K562 (cell line): ENCODE results near the gene LCN12. TPM values are rescaled to one million over a fixed set of nuclear protein-coding genes. Genes with fewer than 3 reads are reported as not detected.

Source experiments
- ATAC-seq: fragments of 200-7000 bp; cut with Tn5 transposase; 3 replicates; pipeline ENCODE4 v1.9.1; 2020; ENCODE audit warnings: moderate library complexity
- BruUV-seq: library from RNA; stranded (reverse); fragments of 400-500 nt; replicated peaks from 2 replicates; lab custom pipeline; 2021; lab: Mats Ljungman, UMichigan
- CTCF ChIA-PET: fragments of 300-600 bp; formaldehyde crosslinking; extraction: SDS; loops from one replicate; lab custom pipeline; 2021; ENCODE audit warnings: low intra/inter-chr PET ratio; lab: Yijun Ruan, JAX
- POLR2A ChIA-PET: fragments of 300-600, 350-650 bp; sonication (Branson Sonifier 250); formaldehyde crosslinking; extraction: SDS; loops from one replicate; lab custom pipeline; 2021; ENCODE audit warnings: antibody characterized with exemption, inconsistent platforms; lab: Yijun Ruan, JAX
- DNase-seq, 4 experiments: peaks; one replicate each; pipeline versions ENCODE4 v3.0.0 to v3.0.0-alpha.2; 2011 to 2018; ENCODE audit warnings: low spot score in 3 of 4, mixed read lengths in 3 of 4; ENCODE audit errors: extremely low read depth in 1 of 4
- FAIRE-seq: peaks from 2 replicates; lab custom pipeline; 2011; peaks lifted over from hg19 to GRCh38; lab: Jason Lieb, UNC
- H2AFZ ChIP-seq: 2 replicates; pipeline ENCODE4 v1.6.0; 2011; ENCODE audit warnings: low read depth, low read length, control low read depth, inconsistent platforms
- H3K27ac ChIP-seq: fragments of 200-600 bp; 3 replicates; pipeline ENCODE4 v1.8.0; 2011; ENCODE audit warnings: low read depth, mild to moderate bottlenecking, control low read depth, inconsistent platforms, low read length, moderate library complexity, mixed read lengths; ENCODE audit errors: extremely low read depth
- H3K27me3 ChIP-seq, 2 experiments: fragments of 300-600 bp in 1 of 2; 2 replicates in 1 of 2; 3 replicates in 1 of 2; pipeline versions ENCODE4 v1.6.0 to v1.8.0; 2011; ENCODE audit warnings: inconsistent platforms in 2 of 2, low read length in 2 of 2, mild to moderate bottlenecking in 1 of 2, mixed read lengths in 1 of 2, moderate library complexity in 1 of 2; ENCODE audit not compliant: control insufficient read depth in 2 of 2, insufficient read depth in 2 of 2
- H3K36me3 ChIP-seq: fragments of 300-600 bp; 3 replicates; pipeline ENCODE4 v1.8.0; 2011; ENCODE audit warnings: mild to moderate bottlenecking, low read length, inconsistent platforms; ENCODE audit not compliant: control insufficient read depth, insufficient read depth
- H3K4me1 ChIP-seq, 2 experiments: fragments of 200-600 bp in 1 of 2; replicated peaks in 1 of 2; 2 replicates in 1 of 2; 3 replicates in 1 of 2; pipeline versions ENCODE4 v1.5.1 to v1.8.0; 2011; ENCODE audit warnings: inconsistent platforms in 2 of 2, low read length in 2 of 2, mild to moderate bottlenecking in 1 of 2, mixed read lengths in 1 of 2, moderate library complexity in 1 of 2; ENCODE audit not compliant: control insufficient read depth in 2 of 2, insufficient read depth in 2 of 2
- H3K4me2 ChIP-seq: 2 replicates; pipeline ENCODE4 v1.6.1; 2011; ENCODE audit warnings: low read length, control low read depth, inconsistent platforms, mixed read lengths; ENCODE audit not compliant: insufficient read depth
- H3K4me3 ChIP-seq: fragments of 200-600 bp; sonication (generic), shearing (Covaris generic); 2 replicates; pipeline ENCODE4 v1.5.1; 2016; ENCODE audit warnings: control low read depth, inconsistent platforms
- H3K79me2 ChIP-seq: fragments of 200-600 bp; 3 replicates; pipeline ENCODE4 v1.8.0; 2011; ENCODE audit warnings: low read length, inconsistent platforms; ENCODE audit not compliant: control insufficient read depth, insufficient read depth
- H3K9ac ChIP-seq, 2 experiments: 2 replicates each; pipeline versions ENCODE4 v1.6.0 to v1.6.1; 2011; ENCODE audit warnings: low read depth in 2 of 2, low read length in 2 of 2, control low read depth in 1 of 2, inconsistent platforms in 1 of 2, mild to moderate bottlenecking in 1 of 2, mixed read lengths in 1 of 2; ENCODE audit not compliant: insufficient read depth in 1 of 2
- H3K9me1 ChIP-seq: one replicate; pipeline ENCODE4 v1.6.0; 2011; ENCODE audit warnings: inconsistent platforms, mild to moderate bottlenecking, low read length, moderate library complexity; ENCODE audit not compliant: control insufficient read depth, insufficient read depth
- H3K9me3 ChIP-seq: replicated peaks from 2 replicates; pipeline ENCODE4 v1.5.1; 2011; ENCODE audit warnings: low read depth, low read length, inconsistent platforms; ENCODE audit not compliant: control insufficient read depth, insufficient read depth
- H4K20me1 ChIP-seq: replicated peaks from 2 replicates; pipeline ENCODE4 v1.6.1; 2011; ENCODE audit warnings: low read length, inconsistent platforms, mixed read lengths; ENCODE audit not compliant: control insufficient read depth, insufficient read depth
- ATF3 ChIP-seq, 2 experiments: fragments of 450-650 bp in 1 of 2; sonication (generic) in 1 of 2; formaldehyde crosslinking in 1 of 2; IDR thresholded peaks in 1 of 2; conservative IDR thresholded peaks in 1 of 2; 2 replicates each; pipeline versions ENCODE4 v1.6.1 to v1.8.1; 2016 to 2023; ENCODE audit warnings: mild to moderate bottlenecking in 2 of 2, moderate library complexity in 2 of 2, inconsistent platforms in 1 of 2, missing genetic modification reagents in 1 of 2
- POLR2G ChIP-seq: fragments of 200-400 bp; formaldehyde crosslinking; IDR thresholded peaks from 2 replicates; pipeline ENCODE4 v1.6.1; 2017; ENCODE audit warnings: low read depth, mild to moderate bottlenecking, antibody characterized with exemption, low read length, moderate library complexity
- RBFOX2 ChIP-seq: fragments of 200-400 bp; formaldehyde crosslinking; IDR thresholded peaks from 2 replicates; pipeline ENCODE4 v1.6.1; 2017; ENCODE audit warnings: low read depth, mild to moderate bottlenecking, low read length, moderate library complexity
- ZNF124 ChIP-seq: sonication (generic); formaldehyde crosslinking; IDR thresholded peaks from 2 replicates; pipeline ENCODE4 v1.8.1; 2022; ENCODE audit warnings: missing genetic modification reagents
- ZNF408 ChIP-seq: fragments of 250-450 bp; sonication (Bioruptor Pico); IDR thresholded peaks from 2 replicates; pipeline ENCODE4 v1.4.0; 2020; ENCODE audit warnings: low read depth, mild to moderate bottlenecking, moderate library complexity
- ZNF740 ChIP-seq, 3 experiments: fragments of 200-800 bp in 1 of 3; sonication (Bioruptor generic) in 1 of 3; sonication (generic) in 1 of 3; formaldehyde crosslinking in 1 of 3; IDR thresholded peaks; 2 replicates each; pipeline versions ENCODE4 v1.6.1 to v1.8.0; 2016 to 2022; ENCODE audit warnings: mild to moderate bottlenecking in 2 of 3, missing compliant biosample characterization in 2 of 3, missing genetic modification characterization in 2 of 3, missing genetic modification reagents in 1 of 3
- WGBS: fragments of 100-300 bp; shearing (Covaris generic); methylation state at CpG from one replicate; pipeline ENCODE4 v1.1.6; 2016; ENCODE audit warnings: low coverage, mixed read lengths; ENCODE audit not compliant: insufficient coverage; ENCODE audit errors: missing lambda C conversion rate; 5-methylcytosine and 5-hydroxymethylcytosine counted together
- in situ Hi-C: fragments of 300-500 bp; cut with MboI; formaldehyde crosslinking; loops from 4 replicates; pipeline ENCODE4 v1.15.0; 2018; ENCODE audit warnings: inconsistent platforms, mixed read lengths
- intact Hi-C: fragments of 100-400 bp; cut with micrococcal nuclease; formaldehyde crosslinking; loops from 2 replicates; pipeline ENCODE4 v1.14.2; 2022
- polyA plus RNA-seq, 8 experiments: library from polyadenylated mRNA; depleted of rRNA in 4 of 8; stranded (reverse) in 5 of 8; unstranded in 3 of 8; fragments of >200 nt; fragmentation: Nextera tagmentation in 2 of 8; fragmentation: Illumina TruSeq in 1 of 8; extraction: Ambion mirVana in 2 of 8; extraction: Trizol in 1 of 8; gene quantifications; 2 replicates each; pipeline versions ENCODE4 v1.2.1 to v1.2.3, GENCODE V29; 2011 to 2014; ENCODE audit warnings: inconsistent platforms in 1 of 8, missing spikeins in 1 of 8
- total RNA-seq, 7 experiments: library from RNA; depleted of rRNA in 6 of 7; stranded (reverse); fragments of >200 nt in 6 of 7; fragmentation: Illumina TruSeq in 2 of 7; extraction: Trizol in 2 of 7; gene quantifications; 2 replicates each; pipeline versions ENCODE4 v1.2.1 to v1.2.3, GENCODE V29; 2011 to 2021; ENCODE audit warnings: low replicate concordance in 1 of 7
- TF ChIP-seq, protein P1 (sequence below): IDR thresholded peaks from 2 replicates; pipeline ENCODE4 v1.6.1; 2014; ENCODE audit warnings: antibody characterized with exemption

The LCN12 gene
- total and polyA plus RNA-seq, 9 of the 15 experiments (the other 6 are each of a cell fraction or from before 2014, with no cell fraction given), result 0.05 TPM; not detected in 8

DNA sequence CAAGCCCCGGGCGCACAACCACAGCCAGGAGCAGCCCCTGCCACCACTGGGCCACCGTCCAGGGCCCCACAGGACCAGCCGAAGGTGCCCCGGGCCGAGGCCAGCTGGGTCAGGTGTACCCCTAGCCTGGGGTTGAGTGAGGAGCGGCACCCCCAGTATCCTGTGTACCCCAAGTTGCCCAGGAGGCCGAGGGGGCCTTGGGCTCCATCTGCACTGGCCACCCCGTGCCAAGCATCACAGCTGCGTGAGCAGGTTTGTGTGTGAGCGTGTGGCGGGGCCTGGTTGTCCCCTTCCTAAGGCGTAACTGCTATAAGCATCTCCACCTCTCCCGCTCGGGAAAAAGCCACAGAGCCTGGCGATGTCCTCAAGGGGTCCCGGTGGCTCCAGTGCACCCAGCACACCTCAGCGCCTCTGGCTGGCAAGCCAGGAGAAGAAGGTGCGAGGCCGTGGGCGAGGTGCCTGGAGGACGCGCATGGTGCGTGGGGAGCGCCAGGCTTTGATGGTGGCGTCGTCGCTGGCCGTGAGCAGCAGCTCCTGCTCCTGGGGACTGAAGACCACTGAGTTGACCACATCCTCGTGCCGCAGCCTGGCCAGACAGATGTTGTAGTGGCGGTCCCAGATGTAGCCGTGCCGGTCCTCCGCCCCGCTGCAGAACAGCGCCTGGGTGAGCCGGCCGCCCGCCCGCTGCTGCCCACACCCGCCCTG, 11.4 kb upstream of the LCN12 start:
- no peaks in the 10 kb centered on the region for H3K9me3 ChIP-seq
- no peak overlapping the region; a peak in 1 of 4 replicates for H3K9ac ChIP-seq
- intact Hi-C loops, result loop anchor here (5.0 kb wide), 1 partner anchor 93 kb away; the partner anchor contains the start of gene PHPT1
- H4K20me1 ChIP-seq, result no peaks in the 10 kb centered on the region
- in situ Hi-C loops, result no loop called here
- H3K27me3 ChIP-seq, result no peaks in the 10 kb centered on the region
- peaks cover 26% of the 10 kb centered on the region for H3K79me2 ChIP-seq
- TF ChIP-seq, protein P1, sequence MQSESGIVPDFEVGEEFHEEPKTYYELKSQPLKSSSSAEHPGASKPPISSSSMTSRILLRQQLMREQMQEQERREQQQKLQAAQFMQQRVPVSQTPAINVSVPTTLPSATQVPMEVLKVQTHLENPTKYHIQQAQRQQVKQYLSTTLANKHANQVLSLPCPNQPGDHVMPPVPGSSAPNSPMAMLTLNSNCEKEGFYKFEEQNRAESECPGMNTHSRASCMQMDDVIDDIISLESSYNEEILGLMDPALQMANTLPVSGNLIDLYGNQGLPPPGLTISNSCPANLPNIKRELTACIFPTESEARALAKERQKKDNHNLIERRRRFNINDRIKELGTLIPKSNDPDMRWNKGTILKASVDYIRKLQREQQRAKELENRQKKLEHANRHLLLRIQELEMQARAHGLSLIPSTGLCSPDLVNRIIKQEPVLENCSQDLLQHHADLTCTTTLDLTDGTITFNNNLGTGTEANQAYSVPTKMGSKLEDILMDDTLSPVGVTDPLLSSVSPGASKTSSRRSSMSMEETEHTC, result no peak
- TF ChIP-seq ATF3 (IDR thresholded peaks at IDR 0.05) (no peak), ATF3 (CRISPR knock-in tag; conservative IDR thresholded peaks at IDR 0.05) (no peak), POLR2G (peak; percentile 33; the same call in 1 of the 2 replicates), RBFOX2 (peak; percentile 6; the same call in 1 of the 2 replicates), ZNF740 (CRISPR knock-in tag; IDR thresholded peaks at IDR 0.05) (peak; percentile 27; the same call in 1 of the 2 replicates), ZNF740 (tag; IDR thresholded peaks at IDR 0.05) (no peak), ZNF408 (CRISPR knock-in tag) (no peak), ZNF124 (CRISPR knock-in tag) (no peak)
- DNase-seq (no peak), ATAC-seq (no peak), FAIRE-seq (no peak)
- peaks cover 17 to 67% of the 10 kb centered on the region in 2 experiments for H3K4me1 ChIP-seq
- H3K4me2 ChIP-seq, result no peak overlapping the region
- no TSS peak for BruUV-seq
- peaks cover 54% of the 10 kb centered on the region; the same call in 2 of the 3 replicates for H3K36me3 ChIP-seq
- H3K4me3 ChIP-seq, result no peak overlapping the region
- ChIA-PET CTCF (no interaction called here), POLR2A (no interaction called here)
- H3K9me1 ChIP-seq, result peaks cover 3% of the 10 kb centered on the region
- WGBS, result 95% methylated on average over 23 of the region's 42 CpGs
- H2AFZ ChIP-seq, result no peak overlapping the region
- no peak overlapping the region for H3K27ac ChIP-seq
